Peyer's patch (tissue), 4 donors: Measurements from ENCODE around the gene PRPF4.

ENCODE experiments used
- POLR2A ChIP-seq, 2 donors: fragments of 450-650 bp; IDR thresholded peaks; one replicate each; pipeline ENCODE4 v1.5.1; 2017; ENCODE audit warnings: antibody characterized with exemption in 2 of 2, mild to moderate bottlenecking in 2 of 2, moderate library complexity in 2 of 2
- TF ChIP-seq, protein P1 (sequence below), 6 experiments: fragments of 450-650 bp in 4 of 6; fragments of 200-600 bp in 2 of 6; sonication (generic) in 1 of 6; IDR thresholded peaks; one replicate each; pipeline ENCODE4 v1.5.1; 2017 to 2019; ENCODE audit warnings: antibody characterized with exemption in 6 of 6, mild to moderate bottlenecking in 3 of 6, moderate library complexity in 1 of 6

DNA sequence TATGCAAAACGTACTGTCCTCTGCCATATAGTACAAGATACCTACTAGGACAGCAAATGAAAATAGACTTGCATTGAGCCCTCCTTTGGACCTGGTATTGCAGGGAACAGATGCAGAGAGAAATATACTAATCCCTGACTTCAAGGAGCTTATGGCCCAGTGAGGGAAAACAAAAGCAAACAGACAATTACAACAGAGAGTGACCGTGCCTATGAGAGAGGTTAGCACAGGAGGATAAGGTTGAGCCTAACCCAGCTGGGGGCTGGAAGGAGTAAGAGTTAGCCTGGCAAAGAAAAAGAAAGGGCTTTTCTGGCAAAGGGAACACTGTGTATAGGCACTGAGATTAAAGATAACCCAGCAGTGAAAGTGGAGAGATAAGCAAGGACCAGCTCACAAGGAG lies 5.6 kb upstream of the PRPF4 start:
- no peak for TF ChIP-seq POLR2A (IDR thresholded peaks at IDR 0.05)
- TF ChIP-seq, protein P1, sequence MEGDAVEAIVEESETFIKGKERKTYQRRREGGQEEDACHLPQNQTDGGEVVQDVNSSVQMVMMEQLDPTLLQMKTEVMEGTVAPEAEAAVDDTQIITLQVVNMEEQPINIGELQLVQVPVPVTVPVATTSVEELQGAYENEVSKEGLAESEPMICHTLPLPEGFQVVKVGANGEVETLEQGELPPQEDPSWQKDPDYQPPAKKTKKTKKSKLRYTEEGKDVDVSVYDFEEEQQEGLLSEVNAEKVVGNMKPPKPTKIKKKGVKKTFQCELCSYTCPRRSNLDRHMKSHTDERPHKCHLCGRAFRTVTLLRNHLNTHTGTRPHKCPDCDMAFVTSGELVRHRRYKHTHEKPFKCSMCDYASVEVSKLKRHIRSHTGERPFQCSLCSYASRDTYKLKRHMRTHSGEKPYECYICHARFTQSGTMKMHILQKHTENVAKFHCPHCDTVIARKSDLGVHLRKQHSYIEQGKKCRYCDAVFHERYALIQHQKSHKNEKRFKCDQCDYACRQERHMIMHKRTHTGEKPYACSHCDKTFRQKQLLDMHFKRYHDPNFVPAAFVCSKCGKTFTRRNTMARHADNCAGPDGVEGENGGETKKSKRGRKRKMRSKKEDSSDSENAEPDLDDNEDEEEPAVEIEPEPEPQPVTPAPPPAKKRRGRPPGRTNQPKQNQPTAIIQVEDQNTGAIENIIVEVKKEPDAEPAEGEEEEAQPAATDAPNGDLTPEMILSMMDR (IDR thresholded peaks at IDR 0.05), result no peak
